Mucosa of stomach (tissue), 1 donor: Measurements from ENCODE around the gene LIPC.

Experiments used
- H3K27me3 ChIP-seq: one replicate; pipeline ENCODE4 v1.7.0; 2013; ENCODE audit warnings: mild to moderate bottlenecking, low read length; ENCODE audit not compliant: control insufficient read depth, insufficient read depth
- H3K36me3 ChIP-seq: one replicate; pipeline ENCODE4 v1.7.0; 2013; ENCODE audit warnings: low read length; ENCODE audit not compliant: control insufficient read depth, insufficient read depth
- H3K4me1 ChIP-seq: one replicate; pipeline ENCODE4 v1.7.0; 2013; ENCODE audit warnings: mild to moderate bottlenecking, low read length; ENCODE audit not compliant: control insufficient read depth, insufficient read depth
- H3K4me3 ChIP-seq: one replicate; pipeline ENCODE4 v1.7.0; 2013; ENCODE audit warnings: low read length
- H3K9ac ChIP-seq: one replicate; pipeline ENCODE4 v1.7.0; 2013; ENCODE audit warnings: mild to moderate bottlenecking, low read length, moderate library complexity
- H3K9me3 ChIP-seq: one replicate; pipeline ENCODE4 v1.7.0; 2013; ENCODE audit warnings: mild to moderate bottlenecking, low read length, moderate library complexity; ENCODE audit not compliant: control insufficient read depth
- donor health status: Pancreatic carcinoma.

LIPC gene

GRCh38 chr15:58462973-58463663 is 31.3 kb downstream of the LIPC start:
- no peaks in the 10 kb centered on the region for H3K9me3 ChIP-seq
- no peaks in the 10 kb centered on the region for H3K36me3 ChIP-seq
- no peaks in the 10 kb centered on the region for H3K27me3 ChIP-seq
- peaks cover 39% of the 10 kb centered on the region for H3K4me1 ChIP-seq
- no peak overlapping the region for H3K4me3 ChIP-seq
- peak overlapping the region; percentile 10 for H3K9ac ChIP-seq

GRCh38 chr15:58463815-58464650 is 32.2 kb downstream of the LIPC start:
- no peaks in the 10 kb centered on the region for H3K36me3 ChIP-seq
- H3K27me3 ChIP-seq, result no peaks in the 10 kb centered on the region
- no peaks in the 10 kb centered on the region for H3K9me3 ChIP-seq
- H3K4me1 ChIP-seq, result peaks cover 41% of the 10 kb centered on the region
- no peak overlapping the region for H3K9ac ChIP-seq
- H3K4me3 ChIP-seq, result no peak overlapping the region

- Histone ChIP-seq H3K9ac (no peak overlapping the region), H3K27me3 (no peaks in the 10 kb centered on the region), H3K4me1 (peaks cover 40% of the 10 kb centered on the region), H3K36me3 (no peaks in the 10 kb centered on the region), H3K4me3 (no peak overlapping the region), H3K9me3 (no peaks in the 10 kb centered on the region)
Observed at GRCh38 chr15:58465070-58465469, 33.3 kb downstream of the LIPC start.

- no peaks in the 10 kb centered on the region for H3K9me3 ChIP-seq
- no peak overlapping the region for H3K9ac ChIP-seq
- H3K36me3 ChIP-seq, result no peaks in the 10 kb centered on the region
- no peaks in the 10 kb centered on the region for H3K27me3 ChIP-seq
- peaks cover 39% of the 10 kb centered on the region for H3K4me1 ChIP-seq
- no peak overlapping the region for H3K4me3 ChIP-seq
Observed at GRCh38 chr15:58465866-58466517, 34.2 kb downstream of the LIPC start.

- H3K9ac ChIP-seq, result no peak overlapping the region
- peaks cover 39% of the 10 kb centered on the region for H3K4me1 ChIP-seq
- H3K36me3 ChIP-seq, result no peaks in the 10 kb centered on the region
- H3K4me3 ChIP-seq, result no peak overlapping the region
- H3K9me3 ChIP-seq, result no peaks in the 10 kb centered on the region
- no peaks in the 10 kb centered on the region for H3K27me3 ChIP-seq
Observed at GRCh38 chr15:58466566-58466965, 34.8 kb downstream of the LIPC start.

GRCh38 chr15:58467121-58467721 is 35.4 kb downstream of the LIPC start:
- H3K27me3 ChIP-seq, result no peaks in the 10 kb centered on the region
- H3K9ac ChIP-seq, result no peak overlapping the region
- H3K4me1 ChIP-seq, result peaks cover 39% of the 10 kb centered on the region
- H3K9me3 ChIP-seq, result no peaks in the 10 kb centered on the region
- no peak overlapping the region for H3K4me3 ChIP-seq
- H3K36me3 ChIP-seq, result no peaks in the 10 kb centered on the region

GRCh38 chr15:58467722-58468423 is 36.1 kb downstream of the LIPC start:
- Histone ChIP-seq H3K9ac (no peak overlapping the region), H3K4me1 (peaks cover 36% of the 10 kb centered on the region), H3K27me3 (no peaks in the 10 kb centered on the region), H3K9me3 (no peaks in the 10 kb centered on the region), H3K36me3 (no peaks in the 10 kb centered on the region), H3K4me3 (no peak overlapping the region)

- Histone ChIP-seq H3K4me3 (no peak overlapping the region), H3K9me3 (no peaks in the 10 kb centered on the region), H3K27me3 (no peaks in the 10 kb centered on the region), H3K9ac (no peak overlapping the region), H3K36me3 (no peaks in the 10 kb centered on the region), H3K4me1 (peaks cover 47% of the 10 kb centered on the region)
Observed at GRCh38 chr15:58469432-58470353, 37.9 kb downstream of the LIPC start.

GRCh38 chr15:58471348-58471747 is 39.6 kb downstream of the LIPC start:
- no peak overlapping the region for H3K9ac ChIP-seq
- H3K4me1 ChIP-seq, result peaks cover 62% of the 10 kb centered on the region

GRCh38 chr15:58472221-58472620 is 40.4 kb downstream of the LIPC start:
- Histone ChIP-seq H3K4me3 (no peak overlapping the region), H3K4me1 (peaks cover 60% of the 10 kb centered on the region), H3K27me3 (no peaks in the 10 kb centered on the region), H3K9ac (no peak overlapping the region), H3K36me3 (no peaks in the 10 kb centered on the region), H3K9me3 (no peaks in the 10 kb centered on the region)

More at GRCh38 chr15:58471348-58471747, 39.6 kb downstream of the LIPC start:
- no peaks in the 10 kb centered on the region for H3K36me3 ChIP-seq
- H3K4me3 ChIP-seq, result no peak overlapping the region
- H3K9me3 ChIP-seq, result no peaks in the 10 kb centered on the region
- H3K27me3 ChIP-seq, result no peaks in the 10 kb centered on the region
